Mucosa of descending colon (tissue), 3 donors: ENCODE data around the gene BSDC1. TPM values are rescaled to one million over a fixed set of nuclear protein-coding genes. Genes with fewer than 3 reads are reported as not detected.

ENCODE experiments used
- ATAC-seq: fragments of 200-7000 bp; cut with Tn5 transposase; one replicate; pipeline ENCODE4 v1.9.1; 2020; ENCODE audit warnings: mild to moderate bottlenecking, moderate library complexity
- DNase-seq, 3 donors: peaks; one replicate each; pipeline ENCODE4 v3.0.0-alpha.2; 2020
- H3K36me3 ChIP-seq: fragments of 200-600 bp; one replicate; pipeline ENCODE4 v1.8.0; 2021; ENCODE audit warnings: low read depth, mild to moderate bottlenecking
- H3K4me1 ChIP-seq: fragments of 200-600 bp; one replicate; pipeline ENCODE4 v1.8.0; 2021; ENCODE audit warnings: low read depth, mild to moderate bottlenecking
- H3K4me3 ChIP-seq: fragments of 200-600 bp; one replicate; pipeline ENCODE4 v1.8.0; 2021; ENCODE audit warnings: mild to moderate bottlenecking
- H3K9me3 ChIP-seq: fragments of 200-600 bp; one replicate; pipeline ENCODE4 v1.8.0; 2021; ENCODE audit warnings: mild to moderate bottlenecking
- CTCF ChIP-seq: fragments of 200-600 bp; IDR thresholded peaks from one replicate; pipeline ENCODE4 v1.8.0; 2022; ENCODE audit warnings: antibody characterized with exemption, mild to moderate bottlenecking
- intact Hi-C, 2 donors: fragments of 100-400 bp; cut with DNase I in 1 of 2; cut with micrococcal nuclease in 1 of 2; formaldehyde crosslinking; loops; one replicate each; pipeline versions ENCODE4 v1.11.0 to v1.11.1; 2022; cut with DNase I, micrococcal nuclease
- total RNA-seq, 3 donors: library from RNA; stranded (reverse); fragmentation: NEBNext Ultra II Directional in 2 of 3; extraction: Animal tissue kit (Norgen Biotek cat#: 25700) in 2 of 3; gene quantifications; one replicate each; pipeline versions ENCODE4 v1.2.1 to v1.2.4, GENCODE V29; 2021 to 2023
- donor health status: DM: no; HTN: no; CAD: no; lungs with moderate emphysema.
- donor health status: DM: no; HTN: no; CAD: no.
- donor health status: DM: no; HTN: yes; CAD: no.

BSDC1 gene
- total RNA-seq, 3 donors from 2014 or later, result 72.1 to 89.9 (median 73.1) TPM

GRCh38 chr1:32426489-32427255 is 32.4 kb upstream of the BSDC1 start:
- Histone ChIP-seq H3K9me3 (no peaks in the 10 kb centered on the region), H3K4me3 (no peak overlapping the region), H3K36me3 (no peaks in the 10 kb centered on the region), H3K4me1 (peaks cover 6% of the 10 kb centered on the region)
- intact Hi-C loops, result no loop called here
- ATAC-seq, result peak; percentile 71
- DNase-seq, result peak in 2 of 3 donors; percentile 12 to 51
- TF ChIP-seq CTCF, result no peak

- Histone ChIP-seq H3K4me1 (peaks cover 5% of the 10 kb centered on the region), H3K36me3 (no peaks in the 10 kb centered on the region), H3K9me3 (peaks cover 3% of the 10 kb centered on the region), H3K4me3 (no peak overlapping the region)
- ATAC-seq (no peak), DNase-seq (no peak)
- no peak for TF ChIP-seq CTCF
- intact Hi-C loops, result no loop called here
Observed at GRCh38 chr1:32421775-32422174, 27.5 kb upstream of the BSDC1 start.

- DNase-seq (no peak), ATAC-seq (no peak)
- Histone ChIP-seq H3K9me3 (peaks cover 14% of the 10 kb centered on the region), H3K36me3 (no peaks in the 10 kb centered on the region), H3K4me1 (no peaks in the 10 kb centered on the region), H3K4me3 (no peak overlapping the region)
- no peak for TF ChIP-seq CTCF
- intact Hi-C loops, result no loop called here
Observed at GRCh38 chr1:32414186-32414886, 20.1 kb upstream of the BSDC1 start.

- DNase-seq (peak in 2 of 3 donors; percentile 44 to 86), ATAC-seq (peak; percentile 94)
- H3K4me3 ChIP-seq, result no peak overlapping the region
- H3K36me3 ChIP-seq, result no peaks in the 10 kb centered on the region
- no peaks in the 10 kb centered on the region for H3K4me1 ChIP-seq
- intact Hi-C loops, result no loop called here
- peaks cover 11% of the 10 kb centered on the region for H3K9me3 ChIP-seq
- peak; percentile 23 for TF ChIP-seq CTCF
Observed at GRCh38 chr1:32413507-32414185, 19.4 kb upstream of the BSDC1 start.

GRCh38 chr1:32411261-32411660 is 17.0 kb upstream of the BSDC1 start:
- Histone ChIP-seq H3K4me3 (no peak overlapping the region), H3K4me1 (no peaks in the 10 kb centered on the region), H3K9me3 (peaks cover 11% of the 10 kb centered on the region), H3K36me3 (no peaks in the 10 kb centered on the region)
- intact Hi-C loops, result no loop called here
- DNase-seq (no peak), ATAC-seq (no peak)
- no peak for TF ChIP-seq CTCF
